Endothelial cell of umbilical vein (primary cell): ENCODE data around the gene SEPTIN10. TPM values are rescaled to one million over a fixed set of nuclear protein-coding genes. Genes with fewer than 3 reads are reported as not detected.

Experiments
- BruUV-seq: library from RNA; stranded (reverse); fragments of 400-500 nt; replicated peaks from 2 replicates; lab custom pipeline; 2021; lab: Mats Ljungman, UMichigan
- CTCF ChIA-PET: fragments of 300-600, 350-600 bp; sonication (Branson Sonifier 250); formaldehyde crosslinking; loops from one replicate; lab custom pipeline; 2021; ENCODE audit warnings: antibody characterized with exemption, inconsistent platforms; lab: Charles Lee
- POLR2A ChIA-PET: fragments of 300-600, 350-600 bp; sonication (Branson Sonifier 250); formaldehyde crosslinking; loops from one replicate; lab custom pipeline; 2021; ENCODE audit warnings: antibody characterized with exemption, inconsistent platforms; lab: Charles Lee
- DNase-seq: peaks from one replicate; pipeline ENCODE4 v3.0.0-alpha.2; 2011; ENCODE audit warnings: low read depth, low spot score
- FAIRE-seq: peaks from 2 replicates; lab custom pipeline; 2011; peaks lifted over from hg19 to GRCh38; lab: Jason Lieb, UNC
- H2AFZ ChIP-seq: 2 replicates; pipeline ENCODE4 v1.6.0; 2012; ENCODE audit warnings: low read depth, low read length, control low read depth, inconsistent platforms
- H3K27ac ChIP-seq: 2 replicates; pipeline ENCODE4 v1.5.1; 2011; ENCODE audit warnings: low read depth, mild to moderate bottlenecking, control low read depth, low read length, moderate library complexity; ENCODE audit not compliant: insufficient read depth
- H3K27me3 ChIP-seq, 2 experiments: 2 replicates each; pipeline versions ENCODE4 v1.6.0 to v1.6.1; 2011; ENCODE audit warnings: low read length in 2 of 2, mixed read lengths in 1 of 2; ENCODE audit not compliant: control insufficient read depth in 2 of 2, insufficient read depth in 2 of 2
- H3K36me3 ChIP-seq, 2 experiments: 2 replicates in 1 of 2; 3 replicates in 1 of 2; pipeline ENCODE4 v1.5.1; 2011; ENCODE audit warnings: low read length in 2 of 2, mild to moderate bottlenecking in 1 of 2, moderate library complexity in 1 of 2; ENCODE audit not compliant: control insufficient read depth in 2 of 2, insufficient read depth in 2 of 2; ENCODE audit errors: extremely low read depth in 1 of 2
- H3K4me1 ChIP-seq: 3 replicates; pipeline ENCODE4 v1.5.1; 2011; ENCODE audit warnings: mild to moderate bottlenecking, low read length; ENCODE audit not compliant: control insufficient read depth, insufficient read depth; ENCODE audit errors: extremely low read depth
- H3K4me2 ChIP-seq: 2 replicates; pipeline ENCODE4 v1.6.1; 2011; ENCODE audit warnings: low read length, control low read depth, mixed read lengths; ENCODE audit not compliant: insufficient read depth
- H3K4me3 ChIP-seq, 3 experiments: fragments of 200-600 bp in 1 of 3; sonication (generic), shearing (Covaris generic) in 1 of 3; replicated peaks in 1 of 3; 2 replicates each; pipeline ENCODE4 v1.5.1; 2011 to 2016; ENCODE audit warnings: control low read depth in 3 of 3, low read length in 3 of 3, mild to moderate bottlenecking in 2 of 3, inconsistent platforms in 1 of 3, low read depth in 1 of 3, moderate library complexity in 1 of 3; ENCODE audit not compliant: insufficient read depth in 1 of 3
- H3K79me2 ChIP-seq: 2 replicates; pipeline ENCODE4 v1.6.0; 2012; ENCODE audit warnings: low read length, inconsistent platforms; ENCODE audit not compliant: control insufficient read depth, insufficient read depth
- H3K9ac ChIP-seq: replicated peaks from 2 replicates; pipeline ENCODE3; 2011; ENCODE audit warnings: low read length, control low read depth; ENCODE audit not compliant: insufficient read depth; ENCODE audit errors: extremely low read depth
- H3K9me1 ChIP-seq: replicated peaks from 3 replicates; pipeline ENCODE4 v1.6.0; 2011; ENCODE audit warnings: mild to moderate bottlenecking, low read length; ENCODE audit not compliant: control insufficient read depth, insufficient read depth; ENCODE audit errors: extremely low read depth
- H3K9me3 ChIP-seq: replicated peaks from 2 replicates; pipeline ENCODE4 v1.5.1; 2012; ENCODE audit warnings: low read length, inconsistent platforms; ENCODE audit not compliant: control insufficient read depth, insufficient read depth
- H4K20me1 ChIP-seq: replicated peaks from 2 replicates; pipeline ENCODE3; 2011; ENCODE audit warnings: mild to moderate bottlenecking, low read length; ENCODE audit not compliant: control insufficient read depth, insufficient read depth; ENCODE audit errors: extremely low read depth
- CTCF ChIP-seq, 2 donors: IDR thresholded peaks; 1 replicate in 1 of 2; 2 replicates in 1 of 2; pipeline ENCODE4 v1.5.1; 2011; ENCODE audit warnings: low read length in 2 of 2, mild to moderate bottlenecking in 2 of 2, moderate library complexity in 2 of 2, control low read depth in 1 of 2, inconsistent platforms in 1 of 2, low read depth in 1 of 2; ENCODE audit not compliant: insufficient read depth in 1 of 2; ENCODE audit errors: extremely low read depth in 1 of 2
- EZH2 ChIP-seq: IDR thresholded peaks from 2 replicates; pipeline ENCODE4 v1.6.1; 2012; ENCODE audit warnings: borderline replicate concordance, low read depth, mild to moderate bottlenecking, moderate library complexity, low read length, inconsistent platforms; ENCODE audit not compliant: severe bottlenecking
- FOS ChIP-seq: IDR thresholded peaks from 2 replicates; pipeline ENCODE4 v1.6.1; 2011; ENCODE audit warnings: mild to moderate bottlenecking, low read length, moderate library complexity, borderline replicate concordance; ENCODE audit not compliant: insufficient read depth
- GATA2 ChIP-seq: IDR thresholded peaks from 2 replicates; pipeline ENCODE4 v1.7.0; 2011; ENCODE audit warnings: low read depth, mild to moderate bottlenecking, moderate library complexity, mixed read lengths, low read length; ENCODE audit not compliant: insufficient read length, insufficient read depth
- JUN ChIP-seq: IDR thresholded peaks from 2 replicates; pipeline ENCODE4 v1.6.1; 2011; ENCODE audit warnings: borderline replicate concordance, low read depth; ENCODE audit not compliant: insufficient read length, insufficient read depth
- MAX ChIP-seq: IDR thresholded peaks from 2 replicates; pipeline ENCODE4 v1.6.1; 2011; ENCODE audit not compliant: insufficient read depth, insufficient read length
- MYC ChIP-seq: IDR thresholded peaks from one replicate; pipeline ENCODE4 v1.6.1; 2011; ENCODE audit warnings: mild to moderate bottlenecking, low read depth, low read length
- POLR2A ChIP-seq: IDR thresholded peaks from 2 replicates; pipeline ENCODE4 v1.6.1; 2012; ENCODE audit warnings: low read depth, mild to moderate bottlenecking, control low read depth, low read length
- POLR2AphosphoS5 ChIP-seq: IDR thresholded peaks from 2 replicates; pipeline ENCODE4 v1.6.1; 2012; ENCODE audit warnings: low read depth, mild to moderate bottlenecking, control low read depth, low read length, moderate library complexity; ENCODE audit not compliant: insufficient read depth
- dilution Hi-C: fragments of 300-500 bp; cut with MboI; formaldehyde crosslinking; loops from one replicate; pipeline ENCODE4 v1.15.0; 2019; ENCODE audit warnings: low sequenced_read_pairs; ENCODE audit not compliant: extremely low pct_ligation_motif_present
- intact Hi-C: fragments of 100-400 bp; cut with micrococcal nuclease; formaldehyde crosslinking; loops from one replicate; pipeline ENCODE4 v1.10.0; 2022
- polyA plus RNA-seq, 4 experiments: library from polyadenylated mRNA; depleted of rRNA in 3 of 4; stranded (reverse) in 3 of 4; unstranded in 1 of 4; fragments of >200 nt; gene quantifications; 2 replicates each; pipeline versions ENCODE4 v1.2.1 to v1.2.3, GENCODE V29; 2011 to 2012; ENCODE audit warnings: missing spikeins in 1 of 4
- total RNA-seq: library from RNA; stranded (reverse); gene quantifications from 2 replicates; pipeline ENCODE4 v1.2.3, GENCODE V29; 2021

Gene SEPTIN10
- total and polyA plus RNA-seq, 2 donors (not counting 3 experiments of a cell fraction or from before 2014, with no cell fraction given), result 26.1 to 121 TPM

GRCh38 chr2:109500910-109501309, 112.9 kb downstream of the SEPTIN10 start:
- BruUV-seq, result no TSS peak
- dilution Hi-C loops, result no loop called here
- Histone ChIP-seq H3K27ac (no peak overlapping the region), H3K4me3 (no peak overlapping the region), H4K20me1 (no peaks in the 10 kb centered on the region), H3K4me2 (no peak overlapping the region), H2AFZ (no peak overlapping the region), H3K36me3 (no peaks in the 10 kb centered on the region), H3K27me3 (no peaks in the 10 kb centered on the region), H3K9me3 (no peaks in the 10 kb centered on the region), H3K79me2 (no peaks in the 10 kb centered on the region), H3K9me1 (no peaks in the 10 kb centered on the region), H3K9ac (no peak overlapping the region), H3K4me1 (peaks cover 19% of the 10 kb centered on the region)
- intact Hi-C loops, result no loop called here
- DNase-seq, result no peak
- ChIA-PET CTCF (interaction anchor here (1.7 kb wide), 1 partner anchor 9 kb away, joined by 5 read pairs; no protein-coding TSS in a partner anchor), POLR2A (no interaction called here)
- TF ChIP-seq POLR2AphosphoS5 (no peak), MYC (no peak), GATA2 (no peak), CTCF (IDR thresholded peaks at IDR 0.05; ENCODE audit: extremely low read depth in 1 of 2, insufficient read depth in 1 of 2, low read depth in 1 of 2, low read length in 2 of 2) (no peak), EZH2 (no peak), POLR2A (no peak), FOS (no peak), JUN (no peak), MAX (no peak)
- FAIRE-seq, result no peak
